Measurements from ENCODE around the gene PRKD3.

GRCh38 chr2:37372000-37372399 is 47.4 kb upstream of the PRKD3 start:
- TF ChIP-seq, protein P1, sequence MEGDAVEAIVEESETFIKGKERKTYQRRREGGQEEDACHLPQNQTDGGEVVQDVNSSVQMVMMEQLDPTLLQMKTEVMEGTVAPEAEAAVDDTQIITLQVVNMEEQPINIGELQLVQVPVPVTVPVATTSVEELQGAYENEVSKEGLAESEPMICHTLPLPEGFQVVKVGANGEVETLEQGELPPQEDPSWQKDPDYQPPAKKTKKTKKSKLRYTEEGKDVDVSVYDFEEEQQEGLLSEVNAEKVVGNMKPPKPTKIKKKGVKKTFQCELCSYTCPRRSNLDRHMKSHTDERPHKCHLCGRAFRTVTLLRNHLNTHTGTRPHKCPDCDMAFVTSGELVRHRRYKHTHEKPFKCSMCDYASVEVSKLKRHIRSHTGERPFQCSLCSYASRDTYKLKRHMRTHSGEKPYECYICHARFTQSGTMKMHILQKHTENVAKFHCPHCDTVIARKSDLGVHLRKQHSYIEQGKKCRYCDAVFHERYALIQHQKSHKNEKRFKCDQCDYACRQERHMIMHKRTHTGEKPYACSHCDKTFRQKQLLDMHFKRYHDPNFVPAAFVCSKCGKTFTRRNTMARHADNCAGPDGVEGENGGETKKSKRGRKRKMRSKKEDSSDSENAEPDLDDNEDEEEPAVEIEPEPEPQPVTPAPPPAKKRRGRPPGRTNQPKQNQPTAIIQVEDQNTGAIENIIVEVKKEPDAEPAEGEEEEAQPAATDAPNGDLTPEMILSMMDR (IDR thresholded peaks at IDR 0.05 in 8 of 11, conservative IDR thresholded peaks at IDR 0.05 in 3 of 11), result no peak
- no peak for TF ChIP-seq POLR2AphosphoS5 (IDR thresholded peaks at IDR 0.05)
- no peak for TF ChIP-seq POLR2A (IDR thresholded peaks at IDR 0.05)

All from spleen (tissue), 7 donors.